ENCODE measurements around the gene ARAF.

ARAF gene

GRCh38 chrX:47579537-47579936, 18.5 kb downstream of the ARAF start:
- peaks cover 0 to 11% of the 10 kb centered on the region in 2 experiments; a peak in 1 of 3 replicates for H3K36me3 ChIP-seq (ENCODE audit: control insufficient read depth in 2 of 2, insufficient read depth in 1 of 2, low read length in 2 of 2)
- H3K4me3 ChIP-seq (ENCODE audit: low read depth, low read length), result no peak overlapping the region
- no peak overlapping the region for H3K27ac ChIP-seq (ENCODE audit: extremely low read depth, low read depth, low read length)
- ChIA-PET CTCF (no interaction called here), POLR2A (no interaction called here)
- H3K4me1 ChIP-seq (ENCODE audit: control insufficient read depth, insufficient read depth, low read length), result no peaks in the 10 kb centered on the region; the same call in 1 of the 2 replicates
- TF ChIP-seq PATZ1 (tag by site-specific recombination; IDR thresholded peaks at IDR 0.05), result 0 out of 2 replicates have a peak, but pooled peaks have one; percentile 19
- 0 out of 2 replicates have a peak, but pooled peaks have one; percentile 70 for TF ChIP-seq ZNF792 (tag by site-specific recombination; IDR thresholded peaks at IDR 0.05)
- no peak for TF ChIP-seq HOXC10 (CRISPR knock-in tag; IDR thresholded peaks at IDR 0.05)
- no peaks in the 10 kb centered on the region for H3K9me3 ChIP-seq (ENCODE audit: control insufficient read depth, insufficient read depth, low read depth, low read length)

- Histone ChIP-seq H3K27ac (ENCODE audit: extremely low read depth, low read depth, low read length) (peak within 1 kb of the TSS; percentile 49; the same call in 1 of the 2 replicates), H3K4me3 (ENCODE audit: low read depth, low read length) (peak within 1 kb of the TSS; percentile 66), H3K36me3 (ENCODE audit: control insufficient read depth in 2 of 2, insufficient read depth in 1 of 2, low read length in 2 of 2) (peaks cover 0 to 33% of the 10 kb centered on the region in 2 experiments; a peak in 1 of 3 replicates), H3K9me3 (ENCODE audit: control insufficient read depth, insufficient read depth, low read depth, low read length) (no peaks in the 10 kb centered on the region), H3K4me1 (ENCODE audit: control insufficient read depth, insufficient read depth, low read length) (no peaks in the 10 kb centered on the region; the same call in 1 of the 2 replicates)
- CTCF ChIA-PET, result interaction anchor here (0.6 to 1.4 kb wide), 6 partner anchors 14 to 665 kb away, joined by 3 to 6 read pairs (median 3); no protein-coding TSS in a partner anchor
- POLR2A ChIA-PET, result interaction anchor here (0.7 to 1.1 kb wide), 4 partner anchors 9 to 909 kb away, joined by 3 to 4 read pairs (median 3); partner anchors contain the start of gene ELK1
- TF ChIP-seq SP7 (tag by site-specific recombination; IDR thresholded peaks at IDR 0.05) (0 out of 2 replicates have a peak, but pooled peaks have one; percentile 66), ZBTB8A (tag by site-specific recombination; IDR thresholded peaks at IDR 0.05) (peak; percentile 75), CTCF (tag by site-specific recombination; IDR thresholded peaks at IDR 0.05) (no peak), TRIM28 (IDR thresholded peaks at IDR 0.05; ENCODE audit: borderline replicate concordance, low read length) (peak; percentile 13; the same call in 1 of the 2 replicates), AEBP2 (tag by site-specific recombination; IDR thresholded peaks at IDR 0.05; ENCODE audit: borderline replicate concordance) (no peak), PRDM10 (tag by site-specific recombination; IDR thresholded peaks at IDR 0.05) (0 out of 2 replicates have a peak, but pooled peaks have one; percentile 56), ZBTB6 (tag by site-specific recombination; IDR thresholded peaks at IDR 0.05) (peak; percentile 65; the same call in 1 of the 2 replicates), YY1 (tag by site-specific recombination; IDR thresholded peaks at IDR 0.05) (0 out of 2 replicates have a peak, but pooled peaks have one; percentile 18), ZNF548 (tag by site-specific recombination; IDR thresholded peaks at IDR 0.05) (no peak), EGR2 (tag by site-specific recombination; IDR thresholded peaks at IDR 0.05; ENCODE audit: low read depth) (peak; percentile 96), ZNF560 (tag by site-specific recombination; IDR thresholded peaks at IDR 0.05; ENCODE audit: borderline replicate concordance) (no peak), ZNF266 (tag by site-specific recombination; IDR thresholded peaks at IDR 0.05; ENCODE audit: low read depth) (no peak), PBX3 (CRISPR knock-in tag; IDR thresholded peaks at IDR 0.05) (0 out of 2 replicates have a peak, but pooled peaks have one; percentile 33), ZNF341 (tag by site-specific recombination; IDR thresholded peaks at IDR 0.05; ENCODE audit: low read depth) (peak; percentile 71; the same call in 1 of the 2 replicates), ZBTB26 (tag by site-specific recombination; optimal IDR thresholded peaks at IDR 0.05) (peak; percentile 23)
These were observed 21.0 kb downstream of the ARAF start, which contains the start of gene TIMP1 for GRCh38 chrX:47581731-47582647. TIMP1 (plus strand) TSS chrX:47582436; CDS start chrX:47583416, 980 bp downstream.
